Measurements from ENCODE around the gene SPATA3.

Gene SPATA3

GRCh38 chr2:231032575-231033140 is 36.7 kb downstream of the SPATA3 start:
- Histone ChIP-seq H3K27ac (ENCODE audit: low read depth, low read length) (no peak overlapping the region), H3K9me2 (replicated peaks; ENCODE audit: insufficient read depth, low read length) (no peaks in the 10 kb centered on the region), H3K9ac (ENCODE audit: low read length) (no peak overlapping the region), H3F3A (ENCODE audit: insufficient read depth) (no peaks in the 10 kb centered on the region), H4K20me1 (ENCODE audit: low read depth, low read length) (no peaks in the 10 kb centered on the region), H3K27me3 (ENCODE audit: low read length) (no peaks in the 10 kb centered on the region), H3K36me3 (ENCODE audit: low read length) (no peaks in the 10 kb centered on the region), H3K79me2 (ENCODE audit: insufficient read depth, low read length) (no peaks in the 10 kb centered on the region), H3K9me3 (ENCODE audit: insufficient read depth, low read length) (no peaks in the 10 kb centered on the region), H3K4me2 (ENCODE audit: low read depth, low read length, poor library complexity, severe bottlenecking) (no peak overlapping the region), H2AFZ (ENCODE audit: low read depth, low read length, severe bottlenecking) (no peak overlapping the region), H3K4me3 (ENCODE audit: insufficient read depth, low read length, poor library complexity, severe bottlenecking) (no peak overlapping the region)
- no peak for TF ChIP-seq EZH2phosphoT487 (conservative IDR thresholded peaks at IDR 0.05; ENCODE audit: low read length)
- TF ChIP-seq CTCF (IDR thresholded peaks at IDR 0.05; ENCODE audit: insufficient read depth, low read length, poor library complexity, severe bottlenecking) = no peak

GRCh38 chr2:231033147-231034132 is 37.5 kb downstream of the SPATA3 start:
- TF ChIP-seq CTCF (IDR thresholded peaks at IDR 0.05; ENCODE audit: insufficient read depth, low read length, poor library complexity, severe bottlenecking) (no peak), EZH2phosphoT487 (conservative IDR thresholded peaks at IDR 0.05; ENCODE audit: low read length) (no peak)
- no peak overlapping the region for H2AFZ ChIP-seq (ENCODE audit: low read depth, low read length, severe bottlenecking)
- no peaks in the 10 kb centered on the region for H4K20me1 ChIP-seq (ENCODE audit: low read depth, low read length)
- no peak overlapping the region for H3K4me3 ChIP-seq (ENCODE audit: insufficient read depth, low read length, poor library complexity, severe bottlenecking)
- no peak overlapping the region for H3K4me2 ChIP-seq (ENCODE audit: low read depth, low read length, poor library complexity, severe bottlenecking)
- H3F3A ChIP-seq (ENCODE audit: insufficient read depth) = no peaks in the 10 kb centered on the region
- no peaks in the 10 kb centered on the region for H3K36me3 ChIP-seq (ENCODE audit: low read length)
- no peaks in the 10 kb centered on the region for H3K27me3 ChIP-seq (ENCODE audit: low read length)
- H3K9me3 ChIP-seq (ENCODE audit: insufficient read depth, low read length) = no peaks in the 10 kb centered on the region
- H3K9ac ChIP-seq (ENCODE audit: low read length) = no peak overlapping the region
- H3K9me2 ChIP-seq (replicated peaks; ENCODE audit: insufficient read depth, low read length) = no peaks in the 10 kb centered on the region
- no peaks in the 10 kb centered on the region for H3K79me2 ChIP-seq (ENCODE audit: insufficient read depth, low read length)
- no peak overlapping the region for H3K27ac ChIP-seq (ENCODE audit: low read depth, low read length)

GRCh38 chr2:231034291-231034882 is 38.5 kb downstream of the SPATA3 start:
- no peaks in the 10 kb centered on the region for H3K79me2 ChIP-seq (ENCODE audit: insufficient read depth, low read length)
- no peaks in the 10 kb centered on the region for H4K20me1 ChIP-seq (ENCODE audit: low read depth, low read length)
- H3K27me3 ChIP-seq (ENCODE audit: low read length) = no peaks in the 10 kb centered on the region
- H3K36me3 ChIP-seq (ENCODE audit: low read length) = no peaks in the 10 kb centered on the region
- no peaks in the 10 kb centered on the region for H3K9me3 ChIP-seq (ENCODE audit: insufficient read depth, low read length)
- no peaks in the 10 kb centered on the region for H3K9me2 ChIP-seq (replicated peaks; ENCODE audit: insufficient read depth, low read length)
- no peak overlapping the region for H3K27ac ChIP-seq (ENCODE audit: low read depth, low read length)
- no peak for TF ChIP-seq EZH2phosphoT487 (conservative IDR thresholded peaks at IDR 0.05; ENCODE audit: low read length)
- no peak for TF ChIP-seq CTCF (IDR thresholded peaks at IDR 0.05; ENCODE audit: insufficient read depth, low read length, poor library complexity, severe bottlenecking)
- H3K4me2 ChIP-seq (ENCODE audit: low read depth, low read length, poor library complexity, severe bottlenecking) = no peak overlapping the region
- H2AFZ ChIP-seq (ENCODE audit: low read depth, low read length, severe bottlenecking) = no peak overlapping the region
- H3K9ac ChIP-seq (ENCODE audit: low read length) = no peak overlapping the region
- H3K4me3 ChIP-seq (ENCODE audit: insufficient read depth, low read length, poor library complexity, severe bottlenecking) = no peak overlapping the region
- H3F3A ChIP-seq (ENCODE audit: insufficient read depth) = no peaks in the 10 kb centered on the region

Measured in SU-DHL-6 (cell line).